Measurements from ENCODE around the gene SYNCRIP. TPM values are rescaled to one million over a fixed set of nuclear protein-coding genes. Genes with fewer than 3 reads are reported as not detected.

SYNCRIP gene
- total RNA-seq, 1 donor from 2014 or later = 88.5 TPM

Small RNA genes lying within 50 kb of the gene (small RNA-seq; reads per million reads assigned to genes)
- gene SNORD50B = not detected

Other genes with a start within 250 kb of the SYNCRIP start
- 8.2 TPM for gene NT5E, start 192.8 kb downstream of the SYNCRIP start, total RNA-seq
- 291 TPM for gene SNX14, start 49.0 kb downstream of the SYNCRIP start, total RNA-seq

All from frontal cortex (tissue), 1 donor.